Neural progenitor cell (in vitro differentiated cells): ENCODE data around the gene NEK1. TPM values are rescaled to one million over a fixed set of nuclear protein-coding genes. Genes with fewer than 3 reads are reported as not detected.
"Not testable (repeated sequence)": the region's sequence is repeated elsewhere in the genome, so short reads cannot be mapped to it uniquely, and the experiment has no call there.

Source experiments
- DNase-seq: peaks from one replicate; pipeline ENCODE4 v3.0.0-alpha.2; 2016; ENCODE audit warnings: low spot score
- H2AFZ ChIP-seq: fragments of 200-600 bp; sonication (generic); replicated peaks from 2 replicates; pipeline ENCODE4 v1.6.1; 2016; ENCODE audit warnings: antibody characterized with exemption
- H3F3A ChIP-seq: fragments of 200-600 bp; sonication (generic); 2 replicates; pipeline ENCODE4 v1.6.1; 2016; ENCODE audit warnings: antibody characterized with exemption, low read depth
- H3K27ac ChIP-seq: fragments of 200-600 bp; sonication (generic); 2 replicates; pipeline ENCODE4 v1.5.1; 2016; ENCODE audit warnings: mild to moderate bottlenecking
- H3K27me3 ChIP-seq: fragments of 200-600 bp; sonication (generic); 2 replicates; pipeline ENCODE4 v1.6.1; 2016; ENCODE audit warnings: mild to moderate bottlenecking, moderate library complexity
- H3K36me3 ChIP-seq: fragments of 200-600 bp; sonication (generic); 2 replicates; pipeline ENCODE4 v1.5.1; 2016
- H3K4me1 ChIP-seq: fragments of 200-600 bp; sonication (generic); 2 replicates; pipeline ENCODE4 v1.6.1; 2016; ENCODE audit warnings: mixed run types
- H3K4me2 ChIP-seq: fragments of 200-600 bp; sonication (generic); 2 replicates; pipeline ENCODE4 v1.6.1; 2016
- H3K4me3 ChIP-seq: fragments of 200-600 bp; sonication (generic); 2 replicates; pipeline ENCODE4 v1.5.1; 2016
- H3K79me2 ChIP-seq: fragments of 200-600 bp; sonication (generic); 2 replicates; pipeline ENCODE4 v1.6.1; 2016; ENCODE audit warnings: low read depth
- H3K9ac ChIP-seq: fragments of 200-600 bp; sonication (generic); 2 replicates; pipeline ENCODE4 v1.6.1; 2016
- H3K9me3 ChIP-seq: fragments of 200-600 bp; sonication (generic); 2 replicates; pipeline ENCODE4 v1.5.1; 2016; ENCODE audit warnings: low read depth
- H4K20me1 ChIP-seq: fragments of 200-600 bp; sonication (generic); 2 replicates; pipeline ENCODE4 v1.6.1; 2016; ENCODE audit warnings: low read depth
- H3K27ac Mint-ChIP-seq: 3 replicates; pipeline ENCODE4 v1.8.0; 2021; ENCODE audit warnings: mixed read lengths
- H3K27me3 Mint-ChIP-seq: 2 replicates; pipeline ENCODE4 v1.8.0; 2022; ENCODE audit warnings: low read depth, mild to moderate bottlenecking, inconsistent platforms, moderate library complexity, mixed read lengths; ENCODE audit not compliant: insufficient read depth
- H3K36me3 Mint-ChIP-seq: 3 replicates; pipeline ENCODE4 v1.8.0; 2021; ENCODE audit warnings: mixed read lengths
- H3K4me1 Mint-ChIP-seq: 3 replicates; pipeline ENCODE4 v1.8.0; 2021; ENCODE audit warnings: mixed read lengths
- H3K4me3 Mint-ChIP-seq: 3 replicates; pipeline ENCODE4 v1.8.0; 2021; ENCODE audit warnings: mild to moderate bottlenecking, moderate library complexity, mixed read lengths
- H3K9me3 Mint-ChIP-seq: 3 replicates; pipeline ENCODE4 v1.8.0; 2020; ENCODE audit warnings: mixed read lengths
- EZH2 ChIP-seq: fragments of 200-600 bp; sonication (generic); IDR thresholded peaks from 2 replicates; pipeline ENCODE4 v1.6.1; 2017; ENCODE audit warnings: antibody characterized with exemption, mild to moderate bottlenecking, moderate library complexity
- EZH2phosphoT487 ChIP-seq: fragments of 200-600 bp; sonication (generic); IDR thresholded peaks from 2 replicates; pipeline ENCODE4 v1.6.1; 2017; ENCODE audit warnings: antibody characterized with exemption
- total RNA-seq: library from RNA; depleted of rRNA; stranded (reverse); fragments of >200 nt; gene quantifications from 2 replicates; pipeline ENCODE4 v1.2.3, GENCODE V29; 2015; ENCODE audit warnings: low replicate concordance
- TF ChIP-seq, protein P1 (sequence below): fragments of 200-600 bp; sonication (generic); IDR thresholded peaks from 2 replicates; pipeline ENCODE4 v1.5.1; 2017; ENCODE audit warnings: antibody characterized with exemption, mild to moderate bottlenecking

NEK1 gene
- total RNA-seq, 1 donor from 2014 or later: 12.1 TPM

DNA sequence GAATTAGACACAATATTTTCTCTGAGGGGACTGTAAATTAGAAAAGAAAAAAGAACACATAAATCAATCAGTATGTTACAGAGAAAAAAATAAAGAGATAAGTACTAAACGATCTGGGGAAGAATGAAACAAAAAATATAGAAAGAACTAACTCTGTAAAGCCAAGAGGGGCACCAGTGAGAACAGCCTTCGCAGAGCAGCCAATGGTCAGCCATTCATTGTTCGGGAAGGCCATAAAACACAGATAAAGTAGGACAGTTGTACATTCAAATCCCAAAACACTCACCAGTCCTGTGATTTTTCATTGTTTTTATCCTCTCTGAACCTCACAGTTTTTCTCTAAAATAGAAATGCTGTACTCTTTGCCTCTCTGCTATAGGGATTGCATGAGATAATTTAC lies 127.9 kb downstream of the NEK1 start:
- Histone ChIP-seq H4K20me1 (no peaks in the 10 kb centered on the region), H3K4me1 (peaks cover 5% of the 10 kb centered on the region), H3K9me3 (no peaks in the 10 kb centered on the region), H3K36me3 (no peaks in the 10 kb centered on the region), H2AFZ (no peak overlapping the region), H3F3A (no peaks in the 10 kb centered on the region), H3K9ac (no peak overlapping the region), H3K27ac (no peak overlapping the region), H3K4me2 (no peak overlapping the region), H3K4me3 (no peak overlapping the region), H3K79me2 (no peaks in the 10 kb centered on the region), H3K27me3 (no peaks in the 10 kb centered on the region)
- Mint-ChIP-seq H3K27ac (no peak overlapping the region), H3K27me3 (no peaks in the 10 kb centered on the region), H3K9me3 (peaks cover 6% of the 10 kb centered on the region), H3K4me1 (peaks cover 2% of the 10 kb centered on the region), H3K36me3 (peaks cover 13% of the 10 kb centered on the region), H3K4me3 (no peak overlapping the region)
- DNase-seq: no peak
- TF ChIP-seq EZH2phosphoT487: no peak
- TF ChIP-seq, protein P1, sequence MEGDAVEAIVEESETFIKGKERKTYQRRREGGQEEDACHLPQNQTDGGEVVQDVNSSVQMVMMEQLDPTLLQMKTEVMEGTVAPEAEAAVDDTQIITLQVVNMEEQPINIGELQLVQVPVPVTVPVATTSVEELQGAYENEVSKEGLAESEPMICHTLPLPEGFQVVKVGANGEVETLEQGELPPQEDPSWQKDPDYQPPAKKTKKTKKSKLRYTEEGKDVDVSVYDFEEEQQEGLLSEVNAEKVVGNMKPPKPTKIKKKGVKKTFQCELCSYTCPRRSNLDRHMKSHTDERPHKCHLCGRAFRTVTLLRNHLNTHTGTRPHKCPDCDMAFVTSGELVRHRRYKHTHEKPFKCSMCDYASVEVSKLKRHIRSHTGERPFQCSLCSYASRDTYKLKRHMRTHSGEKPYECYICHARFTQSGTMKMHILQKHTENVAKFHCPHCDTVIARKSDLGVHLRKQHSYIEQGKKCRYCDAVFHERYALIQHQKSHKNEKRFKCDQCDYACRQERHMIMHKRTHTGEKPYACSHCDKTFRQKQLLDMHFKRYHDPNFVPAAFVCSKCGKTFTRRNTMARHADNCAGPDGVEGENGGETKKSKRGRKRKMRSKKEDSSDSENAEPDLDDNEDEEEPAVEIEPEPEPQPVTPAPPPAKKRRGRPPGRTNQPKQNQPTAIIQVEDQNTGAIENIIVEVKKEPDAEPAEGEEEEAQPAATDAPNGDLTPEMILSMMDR: peak; percentile 9

DNA sequence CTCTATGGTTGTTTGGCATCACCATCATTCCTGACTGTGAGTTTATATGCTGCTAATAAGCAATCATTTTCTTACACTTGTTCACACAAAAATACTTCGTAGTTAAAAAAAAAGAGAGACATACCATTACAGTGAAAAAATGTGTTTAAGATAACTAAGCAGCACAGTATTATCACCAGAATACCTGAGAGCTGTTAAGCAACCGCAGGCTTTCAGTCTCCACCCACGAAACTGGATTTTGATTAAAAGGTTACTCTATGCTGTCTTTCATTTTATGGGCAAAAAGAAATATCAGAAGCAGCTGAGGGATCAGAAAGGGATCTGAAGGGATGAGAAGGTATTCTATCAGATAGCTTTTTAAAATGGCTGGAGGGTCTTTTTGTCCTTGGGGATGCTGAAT lies 148.3 kb downstream of the NEK1 start:
- Histone ChIP-seq H3K27me3 (no peaks in the 10 kb centered on the region), H3K27ac (no peak overlapping the region), H3K4me1 (no peaks in the 10 kb centered on the region), H3K4me2 (no peak overlapping the region), H4K20me1 (no peaks in the 10 kb centered on the region), H3K9me3 (no peaks in the 10 kb centered on the region), H3K79me2 (no peaks in the 10 kb centered on the region), H3K4me3 (no peak overlapping the region), H3K9ac (no peak overlapping the region), H2AFZ (no peak overlapping the region), H3K36me3 (no peaks in the 10 kb centered on the region), H3F3A (no peaks in the 10 kb centered on the region)
- Mint-ChIP-seq H3K27ac (no peak overlapping the region), H3K36me3 (peaks cover 8% of the 10 kb centered on the region), H3K27me3 (no peaks in the 10 kb centered on the region), H3K4me3 (no peak overlapping the region), H3K9me3 (peaks cover 3% of the 10 kb centered on the region), H3K4me1 (no peaks in the 10 kb centered on the region)
- no peak for DNase-seq
- no peak for TF ChIP-seq EZH2phosphoT487
- TF ChIP-seq, protein P1: no peak

DNA sequence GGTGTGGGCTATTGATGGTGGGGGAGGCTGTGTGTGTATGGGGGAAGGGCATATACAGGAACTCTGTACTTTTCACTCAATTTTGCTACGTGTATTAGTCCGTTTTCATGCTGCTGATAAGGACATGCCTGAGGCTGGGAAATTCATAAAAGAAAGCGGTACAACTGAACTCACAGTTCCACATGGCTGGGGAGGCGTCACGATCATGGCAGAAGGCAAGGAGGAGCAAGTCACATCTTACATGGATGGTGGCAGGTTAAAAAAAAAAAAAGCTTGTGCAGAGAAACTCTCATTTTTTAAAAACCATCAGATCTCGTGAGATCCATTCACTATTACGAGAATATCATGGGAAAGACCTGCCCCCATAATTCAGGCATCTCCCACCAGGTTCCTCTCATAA lies 152.3 kb downstream of the NEK1 start:
- Mint-ChIP-seq H3K36me3 (peaks cover 8% of the 10 kb centered on the region), H3K27ac (no peak overlapping the region), H3K9me3 (peaks cover 2% of the 10 kb centered on the region), H3K27me3 (no peaks in the 10 kb centered on the region), H3K4me3 (no peak overlapping the region), H3K4me1 (no peaks in the 10 kb centered on the region)
- H3K4me3 ChIP-seq: no peak overlapping the region
- no peak overlapping the region for H3K9ac ChIP-seq
- H3K36me3 ChIP-seq: no peaks in the 10 kb centered on the region
- no peaks in the 10 kb centered on the region for H3K9me3 ChIP-seq
- H3F3A ChIP-seq: no peaks in the 10 kb centered on the region
- H3K27me3 ChIP-seq: no peaks in the 10 kb centered on the region
- no peak overlapping the region for H3K4me2 ChIP-seq
- TF ChIP-seq EZH2: no peak
- TF ChIP-seq, protein P1: no peak
- TF ChIP-seq EZH2phosphoT487: no peak
- H3K79me2 ChIP-seq: no peaks in the 10 kb centered on the region
- no peak overlapping the region for H3K27ac ChIP-seq
- no peaks in the 10 kb centered on the region for H4K20me1 ChIP-seq
- H3K4me1 ChIP-seq: no peaks in the 10 kb centered on the region
- no peak overlapping the region for H2AFZ ChIP-seq
- no peak for DNase-seq

DNA sequence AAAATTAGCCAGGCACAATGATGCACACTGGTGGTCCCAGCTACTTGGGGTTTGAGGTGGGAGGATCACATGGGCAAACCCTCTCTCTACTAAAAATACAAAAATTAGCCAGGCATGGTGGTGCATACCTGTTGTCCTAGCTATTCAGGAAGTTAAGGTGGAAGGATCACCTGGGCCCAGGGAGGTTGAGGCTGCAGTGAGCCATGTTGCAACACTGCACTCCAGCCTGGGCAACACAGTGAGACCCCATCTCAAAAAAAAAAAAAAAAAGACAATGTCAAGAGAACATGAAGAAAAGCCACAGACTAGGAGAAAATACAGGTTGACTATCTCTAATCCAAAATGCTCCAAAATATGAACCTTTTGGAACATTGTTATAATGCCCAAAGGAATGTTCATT lies 153.8 kb downstream of the NEK1 start:
- Histone ChIP-seq H3K4me2 (no peak overlapping the region), H3K27ac (no peak overlapping the region), H3K79me2 (no peaks in the 10 kb centered on the region), H2AFZ (no peak overlapping the region), H3K4me1 (no peaks in the 10 kb centered on the region), H3K9me3 (no peaks in the 10 kb centered on the region), H4K20me1 (no peaks in the 10 kb centered on the region), H3K27me3 (no peaks in the 10 kb centered on the region), H3K4me3 (no peak overlapping the region), H3K36me3 (no peaks in the 10 kb centered on the region), H3K9ac (no peak overlapping the region), H3F3A (no peaks in the 10 kb centered on the region)
- H3K27me3 Mint-ChIP-seq: no peaks in the 10 kb centered on the region
- H3K36me3 Mint-ChIP-seq: peaks cover 8% of the 10 kb centered on the region
- no peak overlapping the region for H3K27ac Mint-ChIP-seq
- no peak for DNase-seq
- peaks cover 4% of the 10 kb centered on the region for H3K9me3 Mint-ChIP-seq
- TF ChIP-seq, protein P1: no peak
- TF ChIP-seq EZH2 (no peak), EZH2phosphoT487 (no peak)
- H3K4me3 Mint-ChIP-seq: no peak overlapping the region
- no peaks in the 10 kb centered on the region for H3K4me1 Mint-ChIP-seq

DNA sequence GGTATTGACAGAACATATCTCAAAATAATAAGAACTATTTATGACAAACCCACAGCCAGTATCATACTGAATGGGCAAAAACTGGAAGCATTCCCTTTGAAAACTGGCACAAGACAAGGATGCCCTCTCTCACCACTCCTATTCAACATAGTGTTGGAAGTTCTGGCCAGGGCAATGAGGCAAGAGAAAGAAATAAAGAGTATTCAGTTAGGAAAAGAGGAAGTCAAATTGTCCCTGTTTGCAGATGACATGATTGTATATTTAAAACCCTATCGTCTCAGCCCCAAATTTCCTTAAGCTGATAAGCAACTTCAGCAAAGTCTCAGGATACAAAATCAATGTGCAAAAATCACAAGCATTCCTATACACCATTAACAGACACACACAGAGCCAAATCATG lies 159.7 kb downstream of the NEK1 start:
- H3K9me3 ChIP-seq, H3K4me1 Mint-ChIP-seq, H3K27ac ChIP-seq, H2AFZ ChIP-seq, H3F3A ChIP-seq, H3K27me3 Mint-ChIP-seq, H3K4me3 Mint-ChIP-seq, H3K79me2 ChIP-seq, H3K4me2 ChIP-seq, H3K4me3 ChIP-seq, DNase-seq, H3K36me3 Mint-ChIP-seq, H3K4me1 ChIP-seq, H4K20me1 ChIP-seq, H3K36me3 ChIP-seq, H3K27me3 ChIP-seq, H3K9ac ChIP-seq, H3K27ac Mint-ChIP-seq: not testable (repeated sequence)
- peaks cover 18% of the 10 kb centered on the region for H3K9me3 Mint-ChIP-seq
